CD4-positive, alpha-beta T cell treated with Interleukin-4 for 4 hours (primary cell): Measurements from ENCODE around the gene CPVL.

ENCODE experiments used
- DNase-seq: peaks from one replicate; pipeline ENCODE4 v3.0.0-alpha.2; 2020

CPVL gene

GRCh38 chr7:29146057-29146706 is at the start of gene CPVL:
CPVL (minus strand) TSS chr7:29146537; CDS start chr7:29121061, 25,476 bp downstream.
- no peak for DNase-seq

- peak; percentile 40 for DNase-seq
Measured at GRCh38 chr7:29194594-29195427, 48.5 kb upstream of the CPVL start, which contains the start of gene CHN2. CHN2 (plus strand) TSS chr7:29194775.

- DNase-seq, result no peak
Measured at GRCh38 chr7:29194206-29194593, 47.9 kb upstream of the CPVL start.

- no peak for DNase-seq
Measured at GRCh38 chr7:29193316-29194205, 47.2 kb upstream of the CPVL start.

- no peak for DNase-seq
Measured at GRCh38 chr7:29192811-29193210, 46.5 kb upstream of the CPVL start.

GRCh38 chr7:29192323-29192722 is 46.0 kb upstream of the CPVL start:
- DNase-seq, result no peak

GRCh38 chr7:29190349-29191045 is 44.2 kb upstream of the CPVL start:
- no peak for DNase-seq

- DNase-seq, result peak; percentile 53
Measured at GRCh38 chr7:29189743-29190201, 43.4 kb upstream of the CPVL start.

GRCh38 chr7:29185613-29186012 is 39.3 kb upstream of the CPVL start:
- DNase-seq, result no peak

GRCh38 chr7:29184599-29184998 is 38.3 kb upstream of the CPVL start:
- no peak for DNase-seq

GRCh38 chr7:29179115-29179514 is 32.8 kb upstream of the CPVL start:
- DNase-seq, result no peak

- DNase-seq, result peak; percentile 13
Measured at GRCh38 chr7:29177963-29178600, 31.7 kb upstream of the CPVL start.

GRCh38 chr7:29173458-29173857 is 27.1 kb upstream of the CPVL start:
- DNase-seq, result no peak

GRCh38 chr7:29170781-29171180 is 24.4 kb upstream of the CPVL start:
- DNase-seq, result no peak

GRCh38 chr7:29167721-29168120 is 21.4 kb upstream of the CPVL start:
- DNase-seq, result no peak

- no peak for DNase-seq
Measured at GRCh38 chr7:29163854-29164253, 17.5 kb upstream of the CPVL start.

GRCh38 chr7:29162577-29162976 is 16.2 kb upstream of the CPVL start:
- DNase-seq, result no peak

- DNase-seq, result no peak
Measured at GRCh38 chr7:29161231-29161630, 14.9 kb upstream of the CPVL start.

GRCh38 chr7:29160080-29160479 is 13.7 kb upstream of the CPVL start:
- DNase-seq, result no peak

GRCh38 chr7:29158795-29159423 is 12.6 kb upstream of the CPVL start:
- DNase-seq, result no peak

GRCh38 chr7:29156907-29157452 is 10.6 kb upstream of the CPVL start:
- peak; percentile 1 for DNase-seq
